Measurements from ENCODE around the gene SMOC2.

The SMOC2 gene

GRCh38 chr6:168584671-168585070 lies 143.7 kb downstream of the SMOC2 start:
- H3K9me3 Mint-ChIP-seq = no peaks in the 10 kb centered on the region
- no peaks in the 10 kb centered on the region for H3K36me3 Mint-ChIP-seq (ENCODE audit: low read depth)
- no peak overlapping the region for H3K4me3 Mint-ChIP-seq
- H3K4me1 Mint-ChIP-seq (ENCODE audit: low read depth) = no peaks in the 10 kb centered on the region
- DNase-seq (ENCODE audit: low spot score) = no peak
- no peaks in the 10 kb centered on the region for H3K27me3 Mint-ChIP-seq (ENCODE audit: low read depth)
- H3K27ac Mint-ChIP-seq = no peak overlapping the region

- no peaks in the 10 kb centered on the region for H3K4me1 Mint-ChIP-seq (ENCODE audit: low read depth)
- H3K4me3 Mint-ChIP-seq = no peak overlapping the region
- no peaks in the 10 kb centered on the region for H3K36me3 Mint-ChIP-seq (ENCODE audit: low read depth)
- H3K9me3 Mint-ChIP-seq = no peaks in the 10 kb centered on the region
- no peak for DNase-seq (ENCODE audit: low spot score)
- H3K27me3 Mint-ChIP-seq (ENCODE audit: low read depth) = no peaks in the 10 kb centered on the region
- no peak overlapping the region for H3K27ac Mint-ChIP-seq
Measured at GRCh38 chr6:168585441-168585840, 144.5 kb downstream of the SMOC2 start.

- H3K4me3 Mint-ChIP-seq = no peak overlapping the region
- DNase-seq (ENCODE audit: low spot score) = no peak
- H3K27me3 Mint-ChIP-seq (ENCODE audit: low read depth) = no peaks in the 10 kb centered on the region
- no peaks in the 10 kb centered on the region for H3K9me3 Mint-ChIP-seq
- H3K36me3 Mint-ChIP-seq (ENCODE audit: low read depth) = no peaks in the 10 kb centered on the region
- no peaks in the 10 kb centered on the region for H3K4me1 Mint-ChIP-seq (ENCODE audit: low read depth)
- H3K27ac Mint-ChIP-seq = no peak overlapping the region
Measured at GRCh38 chr6:168589275-168589674, 148.3 kb downstream of the SMOC2 start.

DNA sequence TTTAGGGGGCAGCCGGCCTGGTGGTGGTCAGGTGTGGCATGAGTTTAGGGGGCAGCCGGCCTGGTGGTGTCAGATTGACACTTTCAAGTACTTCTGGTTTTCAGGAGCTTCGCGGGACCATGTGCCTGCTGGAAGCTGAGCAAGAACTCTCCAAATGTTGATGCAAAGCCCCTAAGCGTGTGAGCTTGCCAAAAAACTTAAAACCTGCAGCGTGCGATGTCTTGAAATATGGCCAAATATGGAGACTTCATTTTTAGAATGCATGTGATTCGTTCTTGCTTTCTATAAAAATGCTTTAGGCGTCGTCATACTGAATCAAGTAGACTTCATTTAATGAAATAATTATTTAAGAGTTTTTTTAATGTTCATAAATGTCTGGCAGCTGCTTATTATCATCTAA lies 149.4 kb downstream of the SMOC2 start:
- Mint-ChIP-seq H3K4me3 (no peak overlapping the region), H3K9me3 (peaks cover 3% of the 10 kb centered on the region), H3K4me1 (ENCODE audit: low read depth) (no peaks in the 10 kb centered on the region), H3K27me3 (ENCODE audit: low read depth) (no peaks in the 10 kb centered on the region), H3K36me3 (ENCODE audit: low read depth) (no peaks in the 10 kb centered on the region), H3K27ac (no peak overlapping the region)
- no peak for DNase-seq (ENCODE audit: low spot score)

DNA sequence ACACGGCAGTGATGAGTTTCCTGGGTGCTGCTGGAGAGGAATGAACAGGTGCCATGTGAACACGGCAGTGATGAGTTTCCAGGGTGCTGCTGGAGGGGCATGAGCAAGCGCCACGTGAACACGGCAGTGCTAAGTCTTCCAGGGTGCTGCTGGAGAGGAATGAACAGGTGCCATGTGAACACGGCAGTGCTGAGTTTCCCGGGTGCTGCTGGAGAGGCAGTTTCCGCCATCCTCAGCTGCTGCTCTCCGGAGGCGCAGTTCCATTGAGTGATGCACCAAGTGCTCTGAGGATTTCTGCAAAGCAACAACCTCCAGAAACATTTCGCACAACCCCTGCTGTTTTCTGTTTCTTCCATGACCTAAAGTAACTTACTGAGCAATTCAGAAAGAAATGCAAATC lies 155.4 kb downstream of the SMOC2 start:
- Mint-ChIP-seq H3K27ac (no peak overlapping the region), H3K4me3 (no peak overlapping the region), H3K9me3 (peaks cover 18% of the 10 kb centered on the region), H3K4me1 (ENCODE audit: low read depth) (no peaks in the 10 kb centered on the region), H3K36me3 (ENCODE audit: low read depth) (no peaks in the 10 kb centered on the region), H3K27me3 (ENCODE audit: low read depth) (no peaks in the 10 kb centered on the region)
- no peak for DNase-seq (ENCODE audit: low spot score)

- Mint-ChIP-seq H3K36me3 (ENCODE audit: low read depth) (no peaks in the 10 kb centered on the region), H3K4me1 (ENCODE audit: low read depth) (no peaks in the 10 kb centered on the region), H3K27ac (no peak overlapping the region), H3K9me3 (peaks cover 18% of the 10 kb centered on the region), H3K4me3 (no peak overlapping the region), H3K27me3 (ENCODE audit: low read depth) (no peaks in the 10 kb centered on the region)
- DNase-seq (ENCODE audit: low spot score) = no peak
Measured at GRCh38 chr6:168597471-168597875, 156.5 kb downstream of the SMOC2 start.

- Mint-ChIP-seq H3K36me3 (ENCODE audit: low read depth) (no peaks in the 10 kb centered on the region), H3K4me3 (no peak overlapping the region), H3K27ac (no peak overlapping the region), H3K4me1 (ENCODE audit: low read depth) (no peaks in the 10 kb centered on the region), H3K9me3 (peaks cover 18% of the 10 kb centered on the region), H3K27me3 (ENCODE audit: low read depth) (no peaks in the 10 kb centered on the region)
- no peak for DNase-seq (ENCODE audit: low spot score)
Measured at GRCh38 chr6:168598251-168599117, 157.5 kb downstream of the SMOC2 start.

GRCh38 chr6:168599118-168599494 lies 158.1 kb downstream of the SMOC2 start:
- Mint-ChIP-seq H3K36me3 (ENCODE audit: low read depth) (no peaks in the 10 kb centered on the region), H3K9me3 (peaks cover 18% of the 10 kb centered on the region), H3K27me3 (ENCODE audit: low read depth) (no peaks in the 10 kb centered on the region), H3K4me1 (ENCODE audit: low read depth) (no peaks in the 10 kb centered on the region), H3K4me3 (no peak overlapping the region), H3K27ac (no peak overlapping the region)
- DNase-seq (ENCODE audit: low spot score) = no peak

DNA sequence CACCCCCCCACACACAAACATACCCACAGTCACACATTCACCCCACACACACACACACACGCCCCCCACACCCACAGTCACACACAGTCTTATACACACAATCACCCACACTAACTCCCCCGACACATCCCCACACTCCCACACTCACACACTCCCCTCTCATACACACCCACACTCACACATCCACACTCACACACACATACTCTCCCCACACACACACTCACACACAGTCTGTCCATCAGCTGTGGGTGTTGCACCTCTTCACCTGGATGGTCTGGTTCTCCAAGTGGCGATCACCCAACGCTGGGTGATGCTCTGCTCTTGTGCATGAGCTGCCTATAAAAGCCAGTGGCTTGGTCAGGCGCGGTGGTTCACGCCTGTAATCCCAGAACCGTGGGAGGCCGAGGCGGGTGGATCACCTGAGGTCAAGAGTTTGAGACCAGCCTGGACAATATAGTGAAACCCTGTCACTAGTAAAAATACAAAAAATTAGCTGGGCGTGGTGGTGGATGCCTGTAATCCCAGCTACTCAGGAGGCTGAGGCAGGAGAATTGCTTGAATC lies 158.9 kb downstream of the SMOC2 start:
- Mint-ChIP-seq H3K27me3 (ENCODE audit: low read depth) (no peaks in the 10 kb centered on the region), H3K9me3 (peaks cover 18% of the 10 kb centered on the region), H3K36me3 (ENCODE audit: low read depth) (no peaks in the 10 kb centered on the region), H3K4me3 (no peak overlapping the region), H3K27ac (no peak overlapping the region), H3K4me1 (ENCODE audit: low read depth) (no peaks in the 10 kb centered on the region)
- no peak for DNase-seq (ENCODE audit: low spot score)

DNA sequence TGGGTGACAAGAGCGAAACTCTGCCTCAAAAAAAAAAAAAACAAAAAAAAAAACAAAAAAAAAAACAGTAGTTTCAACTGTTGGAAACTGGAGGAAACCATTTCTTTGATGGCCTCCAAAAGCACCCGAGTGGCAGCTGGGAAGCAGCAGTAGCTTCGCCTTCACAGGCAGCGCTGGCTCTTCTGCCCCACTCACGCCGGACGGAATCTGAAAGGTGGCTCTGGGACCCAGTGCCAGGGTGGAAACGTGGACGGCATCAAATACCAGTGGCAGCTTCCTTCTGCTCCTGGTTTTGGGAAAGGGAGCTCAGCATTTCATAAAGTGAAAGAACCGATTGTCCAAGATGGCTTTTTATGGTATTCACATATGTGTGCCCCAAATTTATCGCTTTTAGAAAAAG lies 159.4 kb downstream of the SMOC2 start:
- Mint-ChIP-seq H3K27me3 (ENCODE audit: low read depth) (no peaks in the 10 kb centered on the region), H3K4me1 (ENCODE audit: low read depth) (no peaks in the 10 kb centered on the region), H3K4me3 (no peak overlapping the region), H3K9me3 (peaks cover 15% of the 10 kb centered on the region), H3K27ac (no peak overlapping the region), H3K36me3 (ENCODE audit: low read depth) (no peaks in the 10 kb centered on the region)
- DNase-seq (ENCODE audit: low spot score) = no peak

- H3K9me3 Mint-ChIP-seq = peaks cover 12% of the 10 kb centered on the region
- no peaks in the 10 kb centered on the region for H3K4me1 Mint-ChIP-seq (ENCODE audit: low read depth)
- H3K36me3 Mint-ChIP-seq (ENCODE audit: low read depth) = no peaks in the 10 kb centered on the region
- H3K27me3 Mint-ChIP-seq (ENCODE audit: low read depth) = no peaks in the 10 kb centered on the region
- no peak overlapping the region for H3K27ac Mint-ChIP-seq
- no peak for DNase-seq (ENCODE audit: low spot score)
- H3K4me3 Mint-ChIP-seq = no peak overlapping the region
Measured at GRCh38 chr6:168601111-168601510, 160.1 kb downstream of the SMOC2 start.

DNA sequence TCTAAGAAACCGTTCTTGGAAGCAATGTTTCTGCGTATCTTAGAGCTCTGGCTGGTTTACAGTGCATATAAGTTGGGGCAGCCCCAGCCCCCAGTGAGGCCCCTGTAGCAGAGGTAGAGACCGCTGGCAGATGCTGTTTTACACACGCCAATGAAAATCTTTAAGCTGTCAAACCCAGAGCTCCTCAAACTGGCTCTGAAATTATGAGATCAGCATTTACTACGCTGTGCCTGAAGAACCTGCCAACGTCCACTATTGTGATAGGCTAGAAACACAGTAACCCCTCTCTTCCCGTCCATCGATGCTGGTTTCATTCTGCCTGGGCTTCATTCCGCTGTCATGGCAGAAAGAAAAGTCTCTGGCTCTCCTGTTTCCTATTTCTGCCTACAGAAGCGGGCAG lies 160.6 kb downstream of the SMOC2 start:
- DNase-seq (ENCODE audit: low spot score) = no peak
- Mint-ChIP-seq H3K36me3 (ENCODE audit: low read depth) (no peaks in the 10 kb centered on the region), H3K4me1 (ENCODE audit: low read depth) (no peaks in the 10 kb centered on the region), H3K9me3 (peaks cover 12% of the 10 kb centered on the region), H3K4me3 (no peak overlapping the region), H3K27me3 (ENCODE audit: low read depth) (no peaks in the 10 kb centered on the region), H3K27ac (no peak overlapping the region)

DNA sequence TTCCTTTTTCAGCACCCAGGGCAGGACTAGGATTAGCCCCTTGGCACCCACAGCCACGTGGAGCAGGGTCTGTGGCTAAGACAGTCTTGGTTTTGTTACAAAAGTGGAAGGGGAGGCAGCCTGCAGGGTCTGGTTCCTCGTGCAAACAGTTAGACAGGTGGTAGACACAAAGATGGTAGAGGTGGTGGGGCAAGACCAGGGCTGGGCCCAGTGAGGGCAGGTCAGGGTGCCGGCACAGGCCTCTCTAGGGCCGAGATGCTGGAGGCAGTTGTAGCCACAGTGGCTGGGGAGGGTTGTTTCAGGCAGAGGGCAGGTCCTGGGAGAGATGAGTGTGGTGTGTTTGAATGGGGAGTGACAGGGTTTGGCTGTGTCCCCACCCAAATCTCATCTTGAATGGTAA lies 161.6 kb downstream of the SMOC2 start:
- Mint-ChIP-seq H3K4me1 (ENCODE audit: low read depth) (no peaks in the 10 kb centered on the region), H3K36me3 (ENCODE audit: low read depth) (no peaks in the 10 kb centered on the region), H3K27ac (no peak overlapping the region)

DNA sequence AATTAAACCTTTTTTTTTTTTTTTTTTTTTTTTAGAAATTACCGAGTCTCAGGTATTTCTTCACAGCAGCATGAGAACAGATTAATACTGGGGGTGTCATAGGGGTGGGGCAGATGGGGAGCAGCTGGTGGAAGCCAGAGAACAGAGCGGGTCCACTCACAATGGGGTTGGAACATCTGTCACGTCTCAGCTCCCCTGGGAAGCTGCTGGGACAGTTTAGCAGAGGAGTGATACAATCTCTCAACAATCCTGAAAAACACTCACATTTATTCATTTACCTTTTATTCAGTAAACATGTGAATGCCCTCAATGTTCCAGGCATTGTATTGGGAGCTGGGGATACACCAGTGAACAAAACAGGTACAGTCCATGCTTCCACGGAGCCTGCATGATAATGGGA lies 162.2 kb downstream of the SMOC2 start:
- Mint-ChIP-seq H3K4me1 (ENCODE audit: low read depth) (no peaks in the 10 kb centered on the region), H3K4me3 (no peak overlapping the region), H3K27ac (no peak overlapping the region), H3K27me3 (ENCODE audit: low read depth) (no peaks in the 10 kb centered on the region), H3K36me3 (ENCODE audit: low read depth) (no peaks in the 10 kb centered on the region), H3K9me3 (peaks cover 12% of the 10 kb centered on the region)
- DNase-seq (ENCODE audit: low spot score) = no peak

More for the DNA sequence above, 161.6 kb downstream of the SMOC2 start:
- Mint-ChIP-seq H3K4me3 (no peak overlapping the region), H3K27me3 (ENCODE audit: low read depth) (no peaks in the 10 kb centered on the region), H3K9me3 (peaks cover 12% of the 10 kb centered on the region)
- no peak for DNase-seq (ENCODE audit: low spot score)

GRCh38 chr6:168605964-168606363 lies 165.0 kb downstream of the SMOC2 start:
- H3K4me1 Mint-ChIP-seq (ENCODE audit: low read depth) = no peaks in the 10 kb centered on the region
- no peaks in the 10 kb centered on the region for H3K27me3 Mint-ChIP-seq (ENCODE audit: low read depth)
- H3K36me3 Mint-ChIP-seq (ENCODE audit: low read depth) = no peaks in the 10 kb centered on the region
- H3K27ac Mint-ChIP-seq = no peak overlapping the region
- no peak for DNase-seq (ENCODE audit: low spot score)
- H3K4me3 Mint-ChIP-seq = no peak overlapping the region
- H3K9me3 Mint-ChIP-seq = no peaks in the 10 kb centered on the region
